H1 (cell line): Measurements from ENCODE around the gene TMEM254. TPM values are rescaled to one million over a fixed set of nuclear protein-coding genes. Genes with fewer than 3 reads are reported as not detected.

Experiments used
- CHD1 ChIP-seq: IDR thresholded peaks from 2 replicates; pipeline ENCODE4 v1.6.1; 2012; ENCODE audit warnings: low read depth, low read length, improper control_type of control experiment
- CTCF ChIP-seq, 3 experiments: IDR thresholded peaks; 1 replicate in 2 of 3; 2 replicates in 1 of 3; pipeline versions ENCODE4 v1.5.1 to v1.6.1; 2011; ENCODE audit warnings: low read length in 3 of 3, mild to moderate bottlenecking in 3 of 3, inconsistent platforms in 2 of 3, low read depth in 1 of 3, moderate library complexity in 1 of 3; ENCODE audit not compliant: insufficient read depth in 1 of 3; ENCODE audit errors: control extremely low read depth in 1 of 3
- GTF2F1 ChIP-seq: IDR thresholded peaks from 2 replicates; pipeline ENCODE4 v1.6.1; 2012; ENCODE audit warnings: low read depth, low read length, improper control_type of control experiment, borderline replicate concordance
- NRF1 ChIP-seq: IDR thresholded peaks from 2 replicates; pipeline ENCODE4 v1.6.1; 2011; ENCODE audit warnings: mild to moderate bottlenecking, low read depth, low read length, improper control_type of control experiment
- RBBP5 ChIP-seq: IDR thresholded peaks from 2 replicates; pipeline ENCODE4 v1.7.1; 2012; ENCODE audit warnings: low read depth, mild to moderate bottlenecking, inconsistent platforms, low read length, moderate library complexity, borderline replicate concordance
- RFX5 ChIP-seq: IDR thresholded peaks from 2 replicates; pipeline ENCODE4 v1.6.1; 2011; ENCODE audit warnings: low read depth, low read length, improper control_type of control experiment, borderline replicate concordance
- SP2 ChIP-seq: IDR thresholded peaks from 2 replicates; pipeline ENCODE4 v1.6.1; 2012; ENCODE audit warnings: mild to moderate bottlenecking, low read length, inconsistent platforms
- YY1 ChIP-seq: IDR thresholded peaks from 2 replicates; pipeline ENCODE4 v1.6.1; 2011; ENCODE audit warnings: low read depth, mild to moderate bottlenecking, low read length
- polyA plus RNA-seq, 7 experiments: library from polyadenylated mRNA; depleted of rRNA in 3 of 7; stranded (reverse) in 5 of 7; unstranded in 2 of 7; fragments of >200 nt in 5 of 7; fragments of 200-250 nt in 2 of 7; gene quantifications; 1 replicate in 5 of 7; 2 replicates in 1 of 7; 4 replicates in 1 of 7; pipeline versions ENCODE4 v1.2.1 to v1.2.3, GENCODE V29; 2011 to 2013; ENCODE audit warnings: missing spikeins in 2 of 7, mixed read lengths in 2 of 7
- total RNA-seq: library from RNA; stranded (reverse); fragmentation: NEBNext Ultra II Directional; extraction: Animal tissue kit (Norgen Biotek cat#: 25700); gene quantifications from 2 replicates; pipeline ENCODE4 v1.2.1, GENCODE V29; 2021

The TMEM254 gene
- total and polyA plus RNA-seq, 2 of the 8 experiments (the other 6 are each of a cell fraction or from before 2014, with no cell fraction given) = 26.9 to 61.2 TPM

DNA sequence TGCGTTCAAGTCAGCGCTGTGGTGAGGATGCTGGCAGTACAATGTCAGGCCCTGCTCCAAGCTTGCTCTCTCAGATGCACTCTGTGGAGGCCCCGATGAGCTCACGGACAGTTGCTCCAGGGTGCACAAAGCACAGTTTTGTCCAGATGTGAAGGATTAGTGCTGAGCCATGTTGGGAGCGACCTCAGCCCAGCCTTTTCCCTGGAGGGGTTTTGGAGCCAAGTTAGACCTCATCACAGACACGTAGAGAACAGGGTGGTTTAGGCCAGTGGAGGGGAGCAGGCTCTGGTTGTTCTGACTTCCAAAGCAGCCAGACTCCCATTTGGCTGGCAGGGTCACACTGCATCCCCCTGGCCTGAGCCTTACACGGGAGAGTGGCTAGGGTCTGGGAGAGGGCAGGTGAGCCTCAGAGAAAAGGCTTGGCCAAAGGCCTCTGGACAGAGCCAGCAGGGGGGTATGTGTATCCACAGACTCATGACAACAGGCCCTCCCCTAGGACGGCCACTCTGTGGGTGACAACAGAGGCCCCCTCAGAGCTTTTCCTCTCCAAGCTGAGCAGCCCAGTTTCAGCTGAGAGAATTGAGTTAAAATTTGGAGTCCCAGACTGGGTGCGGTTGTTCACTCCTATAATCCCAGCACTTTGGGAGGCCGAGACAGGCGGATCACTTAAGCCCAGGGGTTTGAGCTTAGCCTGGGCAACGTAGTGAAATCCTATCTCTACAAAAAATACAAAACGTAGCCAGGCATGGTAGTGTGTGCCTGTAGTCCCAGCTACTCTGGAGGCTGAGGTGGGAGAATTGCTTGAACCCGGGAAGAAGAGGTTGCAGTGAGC, 58.8 kb downstream of the TMEM254 start (continued):
- no peak for TF ChIP-seq NRF1
- no peak for TF ChIP-seq SP2
- no peak for TF ChIP-seq GTF2F1
- no peak for TF ChIP-seq CHD1
- no peak for TF ChIP-seq RFX5
- no peak for TF ChIP-seq RBBP5
- no peak for TF ChIP-seq CTCF (IDR thresholded peaks at IDR 0.05; ENCODE audit: control extremely low read depth in 1 of 3, insufficient read depth in 1 of 3, low read depth in 1 of 3, low read length in 3 of 3)
- no peak for TF ChIP-seq YY1
